H1 (cell line): Measurements from ENCODE around the gene KCTD10. TPM values are rescaled to one million over a fixed set of nuclear protein-coding genes. Genes with fewer than 3 reads are reported as not detected.
A peak's percentile ranks its signal among the peaks of the same experiment; 100 is the strongest.

Source experiments
- CTCF ChIA-PET: fragments of 300-600 bp; sonication (Branson Sonifier 250); formaldehyde crosslinking; loops from one replicate; lab custom pipeline; 2021; ENCODE audit not compliant: partially characterized antibody; lab: Charles Lee
- POLR2A ChIA-PET: fragments of 300-600 bp; sonication (Branson Sonifier 250); formaldehyde crosslinking; loops from one replicate; lab custom pipeline; 2021; ENCODE audit warnings: inconsistent platforms; ENCODE audit not compliant: partially characterized antibody; lab: Charles Lee
- DNase-seq, 2 experiments: peaks; one replicate each; pipeline versions ENCODE4 v3.0.0 to v3.0.0-alpha.2; 2010 to 2022; ENCODE audit warnings: low spot score in 2 of 2, low read depth in 1 of 2, mixed read lengths in 1 of 2
- FAIRE-seq: peaks from 2 replicates; lab custom pipeline; 2011; peaks lifted over from hg19 to GRCh38; lab: Jason Lieb, UNC
- H2AFZ ChIP-seq: 2 replicates; pipeline ENCODE4 v1.8.1; 2012; ENCODE audit warnings: low read length, inconsistent platforms
- H2AK5ac ChIP-seq: 2 replicates; pipeline ENCODE4 v1.6.1; 2013; ENCODE audit warnings: low read depth, low read length
- H2BK120ac ChIP-seq: replicated peaks from 2 replicates; pipeline ENCODE3; 2013; ENCODE audit warnings: low read depth, low read length, inconsistent platforms
- H2BK12ac ChIP-seq: 2 replicates; pipeline ENCODE4 v1.6.1; 2013; ENCODE audit warnings: low read depth, low read length
- H2BK15ac ChIP-seq: 2 replicates; pipeline ENCODE4 v1.6.1; 2013; ENCODE audit warnings: low read length
- H2BK20ac ChIP-seq: 2 replicates; pipeline ENCODE4 v1.6.1; 2013; ENCODE audit warnings: low read length
- H2BK5ac ChIP-seq: 2 replicates; pipeline ENCODE4 v1.6.1; 2013; ENCODE audit warnings: low read depth, low read length
- H3K14ac ChIP-seq: 2 replicates; pipeline ENCODE4 v1.6.1; 2013; ENCODE audit warnings: inconsistent platforms; ENCODE audit not compliant: insufficient read length
- H3K18ac ChIP-seq: 2 replicates; pipeline ENCODE4 v1.6.1; 2013; ENCODE audit warnings: low read length; ENCODE audit errors: extremely low read depth
- H3K23ac ChIP-seq: 2 replicates; pipeline ENCODE4 v1.6.1; 2013; ENCODE audit warnings: inconsistent platforms; ENCODE audit not compliant: insufficient read length
- H3K23me2 ChIP-seq: 2 replicates; pipeline ENCODE4 v1.6.1; 2013; ENCODE audit warnings: low read depth, low read length
- H3K27ac ChIP-seq: 2 replicates; pipeline ENCODE4 v1.6.1; 2011; ENCODE audit warnings: low read depth, low read length, inconsistent platforms
- H3K27me3 ChIP-seq, 4 experiments: replicated peaks in 1 of 4; 1 replicate in 1 of 4; 2 replicates in 3 of 4; pipeline versions ENCODE4 v1.6.1 to v1.8.1; 2011 to 2013; ENCODE audit warnings: low read length in 3 of 4, mild to moderate bottlenecking in 3 of 4, inconsistent platforms in 2 of 4, mixed read lengths in 2 of 4, moderate library complexity in 1 of 4; ENCODE audit not compliant: control insufficient read depth in 3 of 4, insufficient read depth in 3 of 4; ENCODE audit errors: extremely low read depth in 1 of 4
- H3K36me3 ChIP-seq, 4 experiments: 2 replicates each; pipeline versions ENCODE4 v1.6.1 to v1.8.1; 2011 to 2013; ENCODE audit warnings: mild to moderate bottlenecking in 4 of 4, low read length in 3 of 4, moderate library complexity in 2 of 4, control low read depth in 1 of 4, inconsistent platforms in 1 of 4; ENCODE audit not compliant: insufficient read depth in 4 of 4, control insufficient read depth in 2 of 4
- H3K4ac ChIP-seq: replicated peaks from 2 replicates; pipeline ENCODE3; 2013; ENCODE audit warnings: low read length, low read depth, mixed read lengths, inconsistent platforms; ENCODE audit not compliant: insufficient read length
- H3K4me1 ChIP-seq, 4 experiments: replicated peaks in 1 of 4; 1 replicate in 1 of 4; 2 replicates in 3 of 4; pipeline versions ENCODE4 v1.6.1 to v1.8.1; 2011 to 2013; ENCODE audit warnings: low read length in 3 of 4, inconsistent platforms in 2 of 4, mixed read lengths in 1 of 4; ENCODE audit not compliant: insufficient read depth in 4 of 4, control insufficient read depth in 3 of 4
- H3K4me2 ChIP-seq, 2 experiments: 2 replicates each; pipeline versions ENCODE4 v1.6.1 to v1.8.1; 2011 to 2013; ENCODE audit warnings: low read depth in 2 of 2, low read length in 2 of 2, control low read depth in 1 of 2, inconsistent platforms in 1 of 2, mild to moderate bottlenecking in 1 of 2; ENCODE audit not compliant: insufficient read depth in 1 of 2
- H3K4me3 ChIP-seq, 4 experiments: fragments of 200-600, 300-600 bp in 1 of 4; sonication (generic), shearing (Covaris generic), sonication (Bioruptor Twin) in 1 of 4; 2 replicates each; pipeline versions ENCODE4 v1.5.1 to v1.8.1; 2011 to 2016; ENCODE audit warnings: low read length in 4 of 4, low read depth in 3 of 4, control low read depth in 2 of 4, inconsistent platforms in 2 of 4, mild to moderate bottlenecking in 2 of 4, mixed read lengths in 1 of 4, moderate library complexity in 1 of 4; ENCODE audit not compliant: insufficient read depth in 2 of 4; ENCODE audit errors: extremely low read depth in 1 of 4
- H3K56ac ChIP-seq: replicated peaks from 2 replicates; pipeline ENCODE3; 2013; ENCODE audit warnings: low read depth, mild to moderate bottlenecking, mixed read lengths, low read length, inconsistent platforms; ENCODE audit not compliant: insufficient read length
- H3K79me1 ChIP-seq: 2 replicates; pipeline ENCODE4 v1.6.1; 2013; ENCODE audit warnings: low read depth, low read length, control low read depth
- H3K79me2 ChIP-seq, 2 experiments: 2 replicates each; pipeline versions ENCODE4 v1.6.1 to v1.8.1; 2012 to 2013; ENCODE audit warnings: low read length in 2 of 2, mild to moderate bottlenecking in 2 of 2, inconsistent platforms in 1 of 2; ENCODE audit not compliant: insufficient read depth in 2 of 2, control insufficient read depth in 1 of 2
- H3K9ac ChIP-seq, 4 experiments: replicated peaks in 1 of 4; 1 replicate in 1 of 4; 2 replicates in 3 of 4; pipeline versions ENCODE4 v1.6.1 to v1.8.1; 2011 to 2013; ENCODE audit warnings: low read depth in 3 of 4, low read length in 3 of 4, control low read depth in 2 of 4, mild to moderate bottlenecking in 2 of 4, moderate library complexity in 2 of 4, inconsistent platforms in 1 of 4; ENCODE audit errors: extremely low read depth in 1 of 4
- H3K9me3 ChIP-seq, 2 experiments: 2 replicates each; pipeline versions ENCODE4 v1.6.1 to v1.8.1; 2012 to 2013; ENCODE audit warnings: mild to moderate bottlenecking in 2 of 2, moderate library complexity in 2 of 2, control low read depth in 1 of 2, inconsistent platforms in 1 of 2, low read depth in 1 of 2, low read length in 1 of 2, mixed read lengths in 1 of 2; ENCODE audit not compliant: insufficient read depth in 2 of 2
- H4K20me1 ChIP-seq, 2 experiments: replicated peaks in 1 of 2; 2 replicates each; pipeline versions ENCODE3 to v1.8.1; 2011 to 2013; ENCODE audit warnings: inconsistent platforms in 2 of 2, low read length in 2 of 2, mild to moderate bottlenecking in 1 of 2; ENCODE audit not compliant: insufficient read depth in 2 of 2, control insufficient read depth in 1 of 2
- H4K5ac ChIP-seq: 2 replicates; pipeline ENCODE4 v1.6.1; 2013; ENCODE audit warnings: low read length, low read depth, mixed read lengths, inconsistent platforms; ENCODE audit not compliant: insufficient read length
- H4K8ac ChIP-seq: 2 replicates; pipeline ENCODE4 v1.8.0; 2013; ENCODE audit warnings: mild to moderate bottlenecking, moderate library complexity, low read length, inconsistent platforms; ENCODE audit not compliant: insufficient read depth; ENCODE audit errors: extremely low read depth
- H4K91ac ChIP-seq: replicated peaks from 2 replicates; pipeline ENCODE3; 2013; ENCODE audit warnings: low read length, mixed read lengths, inconsistent platforms; ENCODE audit not compliant: insufficient read length
- EZH2 ChIP-seq: fragments of 200-600 bp; sonication (generic); IDR thresholded peaks from 2 replicates; pipeline ENCODE4 v1.7.1; 2012; ENCODE audit warnings: low read depth, mild to moderate bottlenecking, moderate library complexity, low read length, inconsistent platforms; ENCODE audit not compliant: severe bottlenecking
- PHF8 ChIP-seq: fragments of 200-600 bp; sonication (generic); conservative IDR thresholded peaks from 2 replicates; pipeline ENCODE4 v1.7.1; 2012; ENCODE audit warnings: low read depth, mild to moderate bottlenecking, inconsistent platforms, low read length, moderate library complexity
- POLR2A ChIP-seq, 2 experiments: IDR thresholded peaks; 1 replicate in 1 of 2; 2 replicates in 1 of 2; pipeline ENCODE4 v1.6.1; 2011; ENCODE audit warnings: low read depth in 2 of 2, low read length in 2 of 2, mild to moderate bottlenecking in 2 of 2; ENCODE audit errors: control extremely low read depth in 1 of 2
- POLR2AphosphoS5 ChIP-seq: IDR thresholded peaks from 2 replicates; pipeline ENCODE4 v1.6.1; 2011; ENCODE audit warnings: low read depth, low read length
- SIN3A ChIP-seq, 2 experiments: IDR thresholded peaks in 1 of 2; conservative IDR thresholded peaks in 1 of 2; 2 replicates each; pipeline ENCODE4 v1.6.1; 2011 to 2012; ENCODE audit warnings: low read length in 2 of 2, improper control_type of control experiment in 1 of 2, low read depth in 1 of 2, mild to moderate bottlenecking in 1 of 2
- TBP ChIP-seq: IDR thresholded peaks from 2 replicates; pipeline ENCODE4 v1.6.1; 2011; ENCODE audit warnings: low read depth, low read length, improper control_type of control experiment
- YY1 ChIP-seq: IDR thresholded peaks from 2 replicates; pipeline ENCODE4 v1.6.1; 2011; ENCODE audit warnings: low read depth, mild to moderate bottlenecking, low read length
- WGBS, 2 experiments: shearing (Covaris generic) in 1 of 2; methylation state at CpG; one replicate each; pipeline versions ENCODE4 v1.1.6 to v1.1.7; 2013 to 2015; ENCODE audit warnings: low lambda C conversion rate in 2 of 2, mixed read lengths in 2 of 2, inconsistent platforms in 1 of 2, low coverage in 1 of 2, missing lambda C conversion rate in 1 of 2; ENCODE audit not compliant: insufficient replicate concordance in 2 of 2, insufficient coverage in 1 of 2, insufficient read length in 1 of 2; ENCODE audit errors: extremely low coverage in 1 of 2, missing lambda C conversion rate in 1 of 2; 5-methylcytosine and 5-hydroxymethylcytosine counted together
- polyA plus RNA-seq, 7 experiments: library from polyadenylated mRNA; depleted of rRNA in 3 of 7; stranded (reverse) in 5 of 7; unstranded in 2 of 7; fragments of >200 nt in 5 of 7; fragments of 200-250 nt in 2 of 7; gene quantifications; 1 replicate in 5 of 7; 2 replicates in 1 of 7; 4 replicates in 1 of 7; pipeline versions ENCODE4 v1.2.1 to v1.2.3, GENCODE V29; 2011 to 2013; ENCODE audit warnings: missing spikeins in 2 of 7, mixed read lengths in 2 of 7
- total RNA-seq: library from RNA; stranded (reverse); fragmentation: NEBNext Ultra II Directional; extraction: Animal tissue kit (Norgen Biotek cat#: 25700); gene quantifications from 2 replicates; pipeline ENCODE4 v1.2.1, GENCODE V29; 2021

KCTD10 gene
- total and polyA plus RNA-seq, 2 of the 8 experiments (the other 6 are each of a cell fraction or from before 2014, with no cell fraction given), result 45.3 to 52.4 TPM

GRCh38 chr12:109475993-109476806 is 900 bp downstream of the KCTD10 start:
- FAIRE-seq, result no peak

More at GRCh38 chr12:109475993-109476806, 900 bp downstream of the KCTD10 start:
- Histone ChIP-seq H4K20me1 (peaks cover 6 to 23% of the 10 kb centered on the region in 2 experiments), H2BK120ac (no peak overlapping the region), H3K14ac (no peak overlapping the region), H3K23ac (no peak overlapping the region), H3K36me3 (peaks cover 0 to 4% (median 1%) of the 10 kb centered on the region in 4 experiments; a peak in 2 of 8 replicates), H2BK20ac (no peak overlapping the region), H3K9me3 (no peaks in the 10 kb centered on the region), H2BK15ac (no peak overlapping the region), H3K79me1 (peaks cover 14% of the 10 kb centered on the region), H2AFZ (no peak overlapping the region), H4K8ac (peak overlapping the region; percentile 22; the same call in 1 of the 2 replicates), H2AK5ac (no peak overlapping the region), H3K23me2 (peaks cover 11% of the 10 kb centered on the region), H4K5ac (no peak overlapping the region), H3K9ac (peak overlapping the region; percentile 70 to 92 (median 90)), H3K27me3 (no peaks in the 10 kb centered on the region), H3K4me2 (peak overlapping the region; percentile 87 to 98), H3K4ac (peak overlapping the region; percentile 58), H3K56ac (peak overlapping the region; percentile 17), H3K18ac (0 out of 2 replicates have a peak overlapping the region, but pooled peaks have one; percentile 13), H4K91ac (no peak overlapping the region), H2BK5ac (peak overlapping the region; percentile 92; the same call in 1 of the 2 replicates), H3K27ac (peak overlapping the region; percentile 73; the same call in 1 of the 2 replicates), H3K4me3 (peak overlapping the region; percentile 92 to 97 (median 94)), H2BK12ac (peak overlapping the region; percentile 77; the same call in 1 of the 2 replicates), H3K79me2 (peaks cover 42 to 73% of the 10 kb centered on the region in 2 experiments), H3K4me1 (peaks cover 0 to 10% (median 5%) of the 10 kb centered on the region in 4 experiments; a peak in 4 of 7 replicates)
- no peak for DNase-seq
- ChIA-PET CTCF (interaction anchor here (0.6 to 19.5 kb wide), 6 partner anchors 9 to 89 kb away, joined by 3 to 245 read pairs (median 5); no protein-coding TSS in a partner anchor), POLR2A (interaction anchor here (1.0 to 3.2 kb wide), 6 partner anchors 11 to 48 kb away, joined by 3 to 23 read pairs (median 10); no protein-coding TSS in a partner anchor)
- 20% methylated on average over 19 of the region's 19 CpGs; no CpG with 5 or more reads in 1 of the 2 experiments for WGBS, 2 experiments
- peak; percentile 9; the same call in 1 of the 2 replicates for TF ChIP-seq PHF8
- TF ChIP-seq EZH2, result no peak
- TF ChIP-seq YY1, result peak; percentile 56; the same call in 1 of the 2 replicates
- peak in 1 of 2 experiments; percentile 19; a peak in 1 of 3 replicates for TF ChIP-seq POLR2A (IDR thresholded peaks at IDR 0.05; ENCODE audit: control extremely low read depth in 1 of 2, low read depth in 2 of 2, low read length in 2 of 2)
- TF ChIP-seq TBP, result no peak
- peak in 1 of 2 experiments; percentile 5; a peak in 1 of 4 replicates for TF ChIP-seq SIN3A (conservative IDR thresholded peaks at IDR 0.05 in 1 of 2, IDR thresholded peaks at IDR 0.05 in 1 of 2; ENCODE audit: low read depth in 1 of 2, low read length in 2 of 2)
- peak; percentile 64; the same call in 1 of the 2 replicates for TF ChIP-seq POLR2AphosphoS5
